Stimulated activated CD4-positive, alpha-beta T cell treated with anti-CD3 and anti-CD28 coated beads, TNF-alpha, amount 100 ng/mL, for 1 hour (primary cell): Measurements from ENCODE around the gene RAB4B.
A peak's percentile ranks its signal among the peaks of the same experiment; 100 is the strongest.
"Not testable (repeated sequence)": the region's sequence is repeated elsewhere in the genome, so short reads cannot be mapped to it uniquely, and the experiment has no call there.

Source experiments
- DNase-seq, 3 donors: peaks; one replicate each; pipeline ENCODE4 v3.0.0-alpha.2; 2020; ENCODE audit warnings: low read depth in 3 of 3, low spot score in 1 of 3

The RAB4B gene

DNA sequence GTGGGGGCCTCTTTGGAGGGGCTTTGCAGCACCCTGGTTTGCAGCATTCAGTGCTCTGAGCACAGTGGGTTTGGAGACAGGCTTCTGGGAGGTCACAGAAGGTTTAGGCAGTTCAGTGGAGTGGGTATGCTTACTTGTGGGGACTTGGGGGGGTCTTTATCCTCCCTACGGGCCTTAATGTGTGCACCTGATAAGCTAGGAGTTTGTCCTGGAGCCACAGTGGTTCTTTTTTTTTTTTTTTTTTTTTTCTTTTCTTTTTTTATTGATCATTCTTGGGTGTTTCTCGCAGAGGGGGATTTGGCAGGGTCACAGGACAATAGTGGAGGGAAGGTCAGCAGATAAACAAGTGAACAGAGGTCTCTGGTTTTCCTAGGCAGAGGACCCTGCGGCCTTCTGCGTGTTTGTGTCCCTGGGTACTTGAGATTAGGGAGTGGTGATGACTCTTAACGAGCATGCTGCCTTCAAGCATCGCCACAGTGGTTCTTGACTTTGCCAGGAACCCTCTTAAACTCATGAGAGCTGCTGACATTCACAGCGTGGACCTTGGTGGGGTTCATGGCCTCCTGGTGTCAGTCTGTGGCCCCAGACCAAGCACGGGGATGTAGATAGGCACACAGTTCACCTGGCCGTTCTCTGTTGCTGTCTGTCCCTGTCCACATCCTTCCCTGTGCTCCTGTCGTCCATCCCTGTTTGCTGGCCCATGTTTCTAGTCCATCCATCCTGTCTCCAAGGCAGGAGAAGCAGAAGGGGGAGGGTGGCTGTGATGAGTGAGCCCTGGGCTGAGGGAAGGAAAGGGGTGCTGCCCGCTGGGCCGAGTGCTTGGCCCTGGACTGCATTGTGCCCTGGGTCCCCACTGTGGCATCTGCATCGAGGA lies 23.6 kb downstream of the RAB4B start:
- DNase-seq, result no peak

DNA sequence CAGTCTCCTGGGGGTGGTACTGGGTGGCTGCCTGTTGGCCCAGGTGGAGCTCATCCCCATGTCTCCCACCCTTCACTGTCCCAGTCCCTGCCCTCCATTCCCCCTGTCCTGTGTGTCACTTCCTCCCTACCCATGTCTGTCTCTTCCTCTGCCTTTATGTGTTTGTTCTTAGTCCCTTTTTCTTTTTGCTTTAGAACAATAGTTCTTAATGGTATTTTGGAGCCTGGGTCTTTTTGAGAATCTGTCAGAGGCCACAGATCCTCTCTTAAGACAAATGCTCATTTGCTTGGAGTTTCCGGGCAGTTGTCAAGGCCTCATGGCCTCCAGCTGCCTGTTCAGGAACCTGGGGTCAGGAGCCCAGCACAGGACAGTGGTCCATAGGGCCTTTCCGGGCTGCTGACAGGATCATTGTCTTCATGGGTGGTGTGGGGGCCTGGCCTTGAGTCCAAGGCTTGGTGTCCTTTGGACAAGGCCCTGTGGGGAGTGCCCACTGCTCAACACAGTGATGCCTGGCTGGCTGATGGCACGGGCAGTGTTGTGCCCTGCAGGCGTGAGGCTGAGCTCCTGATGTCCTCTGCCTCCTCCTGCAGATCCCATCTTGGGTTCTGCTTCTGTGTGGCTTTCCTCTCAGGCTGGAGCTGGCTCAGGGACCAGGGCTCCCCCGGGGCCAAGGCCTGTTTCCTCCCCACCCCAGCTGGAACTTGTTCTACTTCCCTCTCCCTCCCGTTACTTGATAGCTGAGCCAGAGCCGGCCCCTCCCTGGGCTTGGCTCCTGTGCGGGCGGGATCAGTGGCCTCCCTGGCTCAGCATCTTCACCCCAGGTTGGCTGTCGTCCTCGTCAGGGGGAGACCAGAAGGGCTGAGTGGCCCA lies 24.5 kb downstream of the RAB4B start:
- no peak for DNase-seq

DNA sequence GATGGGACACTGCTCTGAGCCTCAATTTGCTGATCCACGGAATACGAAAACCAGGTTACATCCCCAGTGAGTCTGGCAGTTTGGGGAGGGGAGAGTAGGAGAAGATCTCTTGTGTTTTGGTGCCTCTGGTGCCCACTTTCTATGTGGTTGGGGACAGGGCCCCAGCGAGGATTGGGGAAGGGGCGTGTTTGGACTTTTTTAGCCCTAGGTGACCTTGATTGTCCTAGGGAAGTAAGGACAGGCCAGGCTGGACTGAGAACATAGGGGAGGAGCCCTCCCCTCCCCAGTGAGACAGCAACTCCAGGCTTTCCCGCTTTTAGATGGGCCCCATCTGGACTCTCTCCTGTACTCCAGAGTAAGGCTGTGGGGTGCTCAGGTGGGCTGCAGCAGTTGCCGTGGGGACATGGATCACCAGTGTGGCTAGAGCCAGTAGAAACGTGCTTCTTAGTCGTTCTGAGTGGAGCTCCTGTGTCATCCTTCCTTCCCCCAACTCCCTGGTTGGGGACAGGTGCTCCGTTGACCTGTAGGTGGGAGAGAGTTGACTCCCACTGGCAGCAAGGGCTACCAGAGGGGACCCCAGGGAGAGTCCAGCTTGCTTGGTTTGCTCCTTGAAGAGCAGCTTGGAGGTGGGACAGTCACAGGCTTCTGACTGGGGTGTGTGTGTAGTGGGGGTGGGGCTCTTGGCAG lies 25.3 kb downstream of the RAB4B start:
- DNase-seq, result no peak

DNA sequence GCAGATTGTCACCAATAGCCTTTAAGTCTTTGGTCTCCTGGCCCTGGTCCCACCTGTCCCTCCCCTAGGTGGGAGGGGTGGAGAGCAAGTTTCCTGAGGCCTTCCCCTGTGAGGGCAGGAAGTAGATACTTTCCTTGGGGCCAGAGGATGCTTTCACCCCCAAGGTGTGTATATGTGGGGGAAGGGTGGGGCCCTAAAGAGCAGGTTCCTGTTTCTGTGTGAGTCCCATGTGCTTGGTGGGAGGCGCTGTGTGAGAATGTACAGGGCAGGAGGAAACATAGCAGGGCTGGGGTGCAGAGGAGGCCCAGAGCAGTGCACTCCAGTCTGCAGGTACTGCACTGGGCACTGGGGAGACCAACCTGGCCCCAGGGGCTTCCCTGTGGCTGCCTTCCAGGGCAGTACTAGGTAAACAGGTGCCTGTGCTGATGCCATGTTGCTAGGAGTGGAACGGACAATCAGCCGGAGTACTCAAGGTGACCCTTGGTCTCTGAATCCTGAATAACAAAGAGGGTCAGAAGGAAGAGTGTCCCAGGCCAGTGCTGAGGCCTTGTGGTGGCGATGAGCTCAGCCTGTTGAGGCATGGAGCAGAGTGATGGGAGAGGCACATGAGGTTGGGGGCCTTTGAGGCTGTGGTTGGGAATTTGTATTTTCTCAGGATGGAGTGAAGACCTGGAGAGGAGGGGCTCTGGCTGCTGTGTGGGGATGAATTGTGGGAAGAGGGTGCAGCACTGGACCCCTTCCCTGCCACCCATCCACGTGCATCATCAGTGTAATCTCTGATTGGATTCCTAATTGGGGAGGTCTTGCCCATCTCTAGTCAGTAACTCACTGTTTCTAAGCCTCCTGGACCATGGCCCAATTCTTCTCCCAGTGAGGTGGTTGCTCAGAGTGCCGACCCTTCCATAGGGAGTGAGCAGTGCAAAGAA lies 26.1 kb downstream of the RAB4B start:
- DNase-seq, result peak in 1 of 3 donors; percentile 51

DNA sequence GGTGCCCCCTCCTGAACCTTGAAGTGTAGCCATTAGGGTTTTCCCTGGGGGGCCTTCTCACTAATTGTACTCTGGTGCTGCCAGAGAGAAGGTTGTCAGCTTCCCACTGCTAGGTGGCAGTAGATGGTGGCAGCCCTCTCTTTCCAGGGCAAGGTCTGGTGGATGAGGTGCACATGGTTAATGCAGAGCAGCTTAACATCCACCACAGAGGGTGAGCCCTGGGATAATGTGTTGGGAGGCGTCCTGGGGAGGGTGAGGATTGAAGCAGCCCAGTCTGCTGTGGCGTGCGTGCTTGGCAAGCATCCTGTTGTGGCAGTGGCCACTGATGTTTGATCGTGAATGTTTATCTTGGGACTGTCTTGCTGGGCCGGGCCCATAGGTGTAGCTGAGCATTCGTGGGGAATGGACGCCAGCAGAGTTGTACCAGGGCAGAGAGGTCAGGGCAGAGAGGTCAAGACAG lies 26.8 kb downstream of the RAB4B start:
- no peak for DNase-seq

DNA sequence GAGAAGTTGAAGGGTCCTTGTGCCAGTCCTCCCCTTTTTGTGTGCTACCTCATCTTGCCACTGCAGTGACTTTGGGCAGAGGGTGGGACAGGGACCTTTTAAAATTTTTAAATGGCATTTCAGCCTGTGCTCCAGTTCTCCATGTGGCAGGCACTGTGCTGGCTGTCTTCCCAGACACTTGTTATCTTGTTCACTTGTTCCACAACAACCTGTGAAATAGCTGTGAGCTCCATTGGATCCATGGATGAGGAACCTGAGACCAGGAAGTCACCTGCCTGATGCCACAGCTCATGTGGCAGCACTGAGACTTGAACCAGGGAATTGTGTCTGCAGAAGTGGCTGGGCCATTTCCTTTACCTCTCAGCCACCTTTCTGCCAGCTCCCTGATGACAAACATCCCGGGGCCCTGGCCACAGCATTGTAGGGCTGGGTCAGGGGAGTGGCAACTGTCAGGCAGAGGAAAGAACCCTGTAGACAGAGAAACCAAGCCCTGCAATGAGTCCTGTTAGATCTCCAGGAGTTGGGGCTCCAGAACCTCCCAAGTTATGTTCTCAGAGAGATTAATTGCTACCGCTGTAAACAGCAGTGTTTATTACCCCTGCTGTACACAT lies 27.3 kb downstream of the RAB4B start:
- peak in 1 of 3 donors; percentile 47 for DNase-seq

DNA sequence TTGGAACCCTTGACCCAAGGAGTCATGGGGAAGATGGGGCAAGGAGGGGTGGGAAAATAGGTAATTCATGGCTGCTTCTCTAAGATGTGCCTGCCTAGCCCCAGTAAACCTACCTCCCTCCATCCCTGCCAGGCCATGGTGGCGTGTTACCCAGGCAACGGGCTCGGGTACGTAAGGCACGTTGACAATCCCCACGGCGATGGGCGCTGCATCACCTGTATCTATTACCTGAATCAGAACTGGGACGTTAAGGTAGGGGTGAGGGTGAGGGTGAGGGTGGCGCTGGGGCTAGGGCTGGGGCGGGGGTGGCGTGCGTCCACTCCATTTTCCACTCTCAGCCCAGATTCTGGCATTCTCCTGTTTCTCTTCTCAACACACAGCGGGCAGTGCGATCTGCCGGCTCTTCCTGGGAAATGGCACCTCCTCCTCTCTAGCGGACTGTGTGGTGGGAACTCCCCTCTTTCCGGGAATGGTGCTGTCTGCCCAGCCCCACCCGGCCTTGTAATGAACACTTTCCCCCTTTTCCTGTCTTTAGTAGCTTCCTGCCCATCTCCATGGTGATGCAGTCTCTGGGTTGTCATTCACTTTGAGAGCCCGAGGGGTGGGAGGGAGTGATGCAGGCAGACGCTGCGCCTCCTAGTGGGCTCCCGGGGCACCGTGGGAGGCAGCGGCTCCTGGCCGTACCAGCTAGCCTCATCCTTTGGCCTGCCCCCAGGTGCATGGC lies 28.5 kb downstream of the RAB4B start:
- peak; percentile 48 to 63 (median 53) for DNase-seq

DNA sequence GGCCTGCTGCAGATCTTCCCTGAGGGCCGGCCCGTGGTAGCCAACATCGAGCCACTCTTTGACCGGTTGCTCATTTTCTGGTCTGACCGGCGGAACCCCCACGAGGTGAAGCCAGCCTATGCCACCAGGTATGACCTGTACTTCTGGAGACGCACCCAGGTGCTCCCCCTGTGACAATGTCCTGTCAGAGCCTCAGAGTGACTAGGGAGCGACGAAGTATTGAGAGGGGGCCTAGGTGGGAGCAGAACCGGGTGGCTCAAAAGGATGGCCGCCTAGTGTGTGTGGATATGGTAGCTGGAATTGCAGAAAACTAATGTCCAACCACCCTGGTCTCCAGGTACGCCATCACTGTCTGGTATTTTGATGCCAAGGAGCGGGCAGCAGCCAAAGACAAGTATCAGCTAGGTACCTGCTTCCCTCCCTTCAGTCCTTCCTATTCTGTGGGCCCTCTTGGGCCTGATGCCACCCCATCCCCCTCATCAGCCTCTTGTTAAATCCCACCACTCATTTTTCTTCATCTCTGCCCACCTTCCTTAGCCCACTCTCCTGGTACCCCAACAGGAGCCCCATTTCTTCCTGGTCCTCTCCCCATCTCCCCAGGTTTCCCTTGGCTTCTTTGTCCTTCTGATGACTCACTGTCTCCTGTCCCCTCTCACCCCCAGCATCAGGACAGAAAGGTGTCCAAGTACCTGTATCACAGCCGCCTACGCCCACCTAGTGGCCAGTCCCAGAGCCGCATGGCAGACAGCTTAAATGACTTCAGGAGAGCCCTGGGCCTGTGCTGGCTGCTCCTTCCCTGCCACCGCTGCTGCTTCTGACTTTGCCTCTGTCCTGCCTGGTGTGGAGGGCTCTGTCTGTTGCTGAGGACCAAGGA lies 29.3 kb downstream of the RAB4B start:
- DNase-seq, result no peak

DNA sequence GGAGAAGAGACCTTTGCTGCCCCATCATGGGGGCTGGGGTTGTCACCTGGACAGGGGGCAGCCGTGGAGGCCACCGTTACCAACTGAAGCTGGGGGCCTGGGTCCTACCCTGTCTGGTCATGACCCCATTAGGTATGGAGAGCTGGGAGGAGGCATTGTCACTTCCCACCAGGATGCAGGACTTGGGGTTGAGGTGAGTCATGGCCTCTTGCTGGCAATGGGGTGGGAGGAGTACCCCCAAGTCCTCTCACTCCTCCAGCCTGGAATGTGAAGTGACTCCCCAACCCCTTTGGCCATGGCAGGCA lies 29.9 kb downstream of the RAB4B start:
- DNase-seq, result no peak

DNA sequence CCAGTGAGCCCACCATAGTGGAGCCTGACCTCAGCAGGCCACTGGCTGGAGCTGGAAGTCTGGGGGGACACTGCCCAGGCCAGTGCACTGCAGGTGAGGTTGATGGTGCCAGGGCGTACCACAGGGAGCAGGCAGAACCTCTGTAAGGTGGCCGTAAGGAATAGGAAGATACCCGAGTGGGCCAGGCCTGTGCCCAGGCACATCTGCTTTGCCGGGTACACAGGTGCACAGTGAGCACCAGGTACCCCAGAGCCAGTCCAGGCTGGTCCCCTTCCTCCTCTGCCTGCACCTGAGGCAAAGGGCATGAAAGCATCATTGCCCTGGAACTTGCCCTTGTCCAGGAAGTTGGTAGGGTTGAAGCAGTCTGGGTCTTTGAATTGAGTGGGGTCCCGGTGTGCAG lies 30.4 kb downstream of the RAB4B start:
- no peak for DNase-seq

DNA sequence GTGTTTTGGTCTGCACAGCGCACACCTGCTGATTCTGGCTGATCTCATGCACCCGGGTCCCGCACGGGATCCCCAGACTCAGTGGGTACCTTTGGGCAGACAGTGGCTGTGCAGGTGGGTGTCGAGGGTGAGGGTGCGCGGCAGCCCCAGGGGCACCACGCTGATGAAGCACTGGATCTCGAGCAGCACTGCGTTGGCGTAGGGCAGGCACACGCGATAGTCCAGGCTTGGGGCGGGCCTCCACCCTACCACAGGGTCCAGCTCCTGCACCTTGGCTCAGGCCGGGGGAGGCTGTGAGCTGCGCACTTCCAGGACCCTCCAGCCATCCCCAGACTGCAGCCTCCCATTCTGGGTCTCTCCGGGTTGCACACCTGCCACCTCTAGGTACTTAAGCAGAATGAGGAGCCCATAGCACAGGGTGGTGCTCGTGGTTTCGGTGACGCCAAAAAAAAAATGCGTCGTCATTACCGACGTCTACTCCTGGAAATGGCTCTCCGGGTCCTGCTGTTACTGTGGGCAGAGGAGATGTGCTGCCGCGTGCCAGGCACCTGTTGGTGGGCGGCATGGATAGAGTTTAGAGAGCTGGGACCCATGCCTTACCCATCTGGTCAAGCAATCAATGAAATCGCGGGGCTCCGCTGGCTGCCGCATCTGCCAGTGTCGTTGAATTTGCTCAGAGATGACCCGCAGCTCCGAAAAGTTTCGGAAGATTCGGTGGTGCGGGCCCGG lies 31.5 kb downstream of the RAB4B start:
- DNase-seq, result no peak

DNA sequence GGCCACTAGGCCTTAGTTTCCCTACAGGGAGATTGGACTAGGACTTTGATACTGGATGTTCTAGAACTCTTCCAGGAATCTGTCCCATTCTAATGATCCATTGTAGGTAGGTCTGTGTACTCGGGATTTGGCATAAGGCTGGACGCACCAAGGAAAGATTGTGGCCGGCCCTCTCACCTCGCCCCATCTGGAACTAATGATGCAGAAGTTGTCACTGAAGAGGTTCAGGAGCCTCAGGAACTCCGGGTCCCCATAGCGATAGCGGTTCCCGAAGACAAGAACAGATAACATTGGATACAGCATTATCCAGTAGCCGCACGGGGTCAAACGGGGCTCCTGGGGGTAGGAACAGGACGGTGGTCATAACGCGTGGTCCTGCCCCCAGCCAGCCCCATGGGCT lies 32.1 kb downstream of the RAB4B start:
- DNase-seq, result no peak

DNA sequence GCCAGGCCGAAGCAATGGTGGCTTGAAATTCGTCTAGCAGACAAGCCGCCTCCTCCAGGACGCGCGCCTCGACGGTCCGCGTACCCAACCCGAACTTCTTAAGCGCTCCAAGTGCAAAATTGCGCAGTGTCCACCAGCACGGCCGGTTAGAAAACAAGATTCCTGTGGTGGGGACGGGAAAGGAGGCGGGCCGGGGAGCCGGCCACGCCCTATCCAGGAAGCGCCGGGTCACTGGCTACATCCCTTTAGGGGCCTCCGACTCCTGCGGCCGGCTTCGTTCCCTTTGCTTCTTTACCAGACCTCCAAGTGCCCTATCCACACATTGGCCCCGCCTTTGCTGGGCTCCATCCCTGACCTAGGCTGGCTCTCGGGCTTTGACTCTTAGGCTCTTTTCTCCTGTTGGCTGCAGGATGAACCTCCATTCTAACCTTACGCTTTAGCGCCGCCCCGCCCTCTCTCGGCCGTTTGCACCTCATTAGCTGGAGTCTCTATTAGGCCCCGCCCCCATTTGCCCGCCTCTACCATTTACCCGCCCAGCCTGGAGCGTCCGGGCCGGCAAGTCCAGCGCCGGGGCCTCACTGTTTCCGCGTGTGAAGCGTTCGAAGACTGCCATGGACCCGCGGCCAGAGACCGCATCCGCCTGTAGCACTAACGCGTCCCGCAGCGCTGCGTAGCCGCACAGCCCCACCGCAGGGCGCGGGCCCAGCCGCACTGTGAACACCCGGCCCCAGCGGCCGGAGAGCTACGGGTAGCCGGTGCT lies 32.8 kb downstream of the RAB4B start:
- not testable (repeated sequence) for DNase-seq

DNA sequence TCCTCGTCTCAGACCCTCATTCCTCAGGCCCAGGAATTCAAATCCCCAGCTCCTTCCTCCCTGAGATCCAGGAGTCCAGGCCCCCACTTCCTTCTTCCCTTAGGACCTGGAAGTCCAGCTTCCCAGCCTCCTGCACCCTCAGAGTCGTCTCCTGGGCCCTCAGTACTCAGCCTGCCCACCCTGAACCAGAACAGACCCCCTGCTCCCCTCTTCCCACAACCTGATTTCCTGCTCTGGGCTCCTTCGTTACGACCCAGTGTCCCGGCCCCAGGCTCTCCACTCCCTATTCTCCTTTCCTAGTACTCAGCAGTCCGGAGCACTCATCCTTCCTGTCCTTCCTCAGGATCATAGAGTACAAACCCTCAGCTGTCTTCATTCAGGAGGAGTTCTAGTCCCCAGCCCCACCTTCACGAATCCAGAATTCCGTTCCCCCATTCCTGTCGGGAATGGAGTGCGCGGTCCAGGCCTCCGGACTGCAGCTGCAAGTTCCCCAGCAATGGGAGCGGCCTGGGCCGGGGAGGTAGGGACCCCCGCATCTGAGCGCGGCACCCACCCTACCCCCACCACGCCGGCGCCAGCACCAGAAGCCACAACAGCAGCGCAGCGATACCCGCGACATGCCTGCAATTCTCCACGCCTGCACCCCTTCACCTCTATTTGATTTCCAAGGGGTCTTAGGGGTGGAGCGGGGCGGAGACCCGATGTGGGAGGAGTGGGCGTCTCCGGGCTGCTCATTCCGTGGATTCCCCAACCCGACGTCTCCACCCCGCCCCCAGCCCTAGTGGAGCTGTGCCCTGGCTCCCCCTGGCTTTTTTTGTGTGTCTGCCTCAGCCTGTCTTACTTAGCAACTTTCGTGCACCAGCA lies 33.7 kb downstream of the RAB4B start:
- DNase-seq, result no peak

DNA sequence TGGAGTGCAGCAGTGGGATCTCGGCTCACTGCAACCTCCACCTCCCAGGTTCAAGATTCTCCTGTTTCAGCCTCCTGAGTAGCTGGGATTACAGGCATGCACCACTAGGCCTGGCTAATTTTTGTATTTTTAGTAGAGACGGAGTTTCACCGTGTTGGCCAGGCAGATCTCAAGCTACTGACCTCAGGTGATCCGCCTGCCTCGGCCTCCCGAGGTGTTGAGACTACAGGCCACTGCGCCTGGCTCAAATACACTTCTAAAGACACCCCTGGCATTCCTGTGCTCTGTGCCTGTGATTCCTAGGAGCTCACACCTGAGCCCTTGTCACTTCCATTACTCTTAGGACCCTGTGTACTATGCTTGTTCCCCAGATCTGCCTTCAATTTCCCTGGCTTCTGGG lies 34.5 kb downstream of the RAB4B start:
- not testable (repeated sequence) for DNase-seq

DNA sequence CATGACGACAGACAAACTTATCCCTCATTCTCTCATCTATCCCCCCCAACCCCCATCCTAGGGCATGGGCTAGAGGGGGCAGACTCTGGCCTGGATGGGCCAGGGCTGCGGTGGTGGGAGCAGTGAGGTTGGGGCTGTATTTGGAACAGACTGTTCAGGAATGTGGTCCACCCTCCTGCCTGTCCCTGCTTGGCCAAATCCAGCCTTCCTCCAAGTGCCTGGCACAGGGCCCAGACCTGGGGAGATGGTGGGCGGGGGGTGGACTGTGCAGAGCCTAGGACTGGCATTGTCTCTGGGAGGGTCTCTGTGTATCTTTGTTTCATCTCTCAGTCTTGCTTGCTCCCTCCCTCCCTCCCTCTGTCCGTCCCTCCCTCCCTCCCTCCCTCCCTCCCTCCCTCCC lies 35.1 kb downstream of the RAB4B start:
- no peak for DNase-seq
